ENCODE data around the gene FXYD2. TPM values are rescaled to one million over a fixed set of nuclear protein-coding genes. Genes with fewer than 3 reads are reported as not detected.

Gene FXYD2
- total and polyA plus RNA-seq, 9 of the 15 experiments (the other 6 are each of a cell fraction or from before 2014, with no cell fraction given): not detected

GRCh38 chr11:117814766-117815261 lies 9.7 kb downstream of the FXYD2 start:
- H3K4me1 ChIP-seq (replicated peaks in 1 of 2; ENCODE audit: control insufficient read depth in 2 of 2, insufficient read depth in 2 of 2, low read length in 2 of 2): peaks cover under 1 to 26% of the 10 kb centered on the region in 2 experiments; a peak in 4 of 5 replicates
- H3K4me2 ChIP-seq (ENCODE audit: insufficient read depth, low read length): no peak overlapping the region
- FAIRE-seq: no peak

DNA sequence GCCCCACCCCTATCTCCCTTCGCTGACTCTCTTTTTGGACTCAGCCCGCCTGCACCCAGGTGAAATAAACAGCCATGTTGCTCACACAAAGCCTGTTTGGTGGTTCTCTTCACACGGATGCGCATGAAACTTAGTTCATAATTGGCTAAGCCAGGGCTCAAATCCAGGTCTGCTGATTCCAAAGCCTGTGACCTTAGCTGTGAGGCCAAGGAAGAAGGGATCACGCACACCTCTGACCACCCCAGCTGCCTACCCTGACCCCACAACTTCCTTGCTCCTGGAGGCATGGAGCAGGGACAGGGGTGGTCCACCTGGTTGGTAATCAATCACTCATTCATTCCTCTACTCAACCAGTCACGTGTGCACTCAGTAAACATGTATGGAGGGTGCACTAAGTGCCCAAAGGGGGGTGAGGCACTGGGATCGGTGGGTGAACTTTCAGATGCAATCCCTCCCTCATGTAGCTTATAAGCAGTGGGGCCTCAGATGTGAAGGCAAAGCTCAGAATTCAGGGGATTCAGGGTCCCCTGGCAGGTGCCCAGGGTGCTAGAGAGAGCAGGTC lies 10.3 kb downstream of the FXYD2 start:
- no peak for FAIRE-seq
- Histone ChIP-seq H3K9ac (ENCODE audit: insufficient read depth in 1 of 2, low read depth in 2 of 2, low read length in 2 of 2) (peak overlapping the region in 1 of 2 experiments; percentile 48; a peak in 1 of 4 replicates), H3K27ac (ENCODE audit: extremely low read depth, low read depth, low read length) (no peak overlapping the region), H3K36me3 (ENCODE audit: control insufficient read depth, insufficient read depth, low read length) (no peaks in the 10 kb centered on the region), H2AFZ (ENCODE audit: low read depth, low read length) (no peak overlapping the region), H3K4me1 (replicated peaks in 1 of 2; ENCODE audit: control insufficient read depth in 2 of 2, insufficient read depth in 2 of 2, low read length in 2 of 2) (peaks cover 5 to 29% of the 10 kb centered on the region in 2 experiments; a peak in 4 of 5 replicates), H3K79me2 (ENCODE audit: control insufficient read depth, insufficient read depth, low read length) (no peaks in the 10 kb centered on the region), H3K9me1 (ENCODE audit: control insufficient read depth, insufficient read depth, low read length) (peaks cover 2% of the 10 kb centered on the region), H3K4me3 (no peak overlapping the region), H3K27me3 (ENCODE audit: control insufficient read depth in 2 of 2, insufficient read depth in 2 of 2, low read length in 2 of 2) (peaks cover 0 to 5% of the 10 kb centered on the region in 2 experiments; a peak in 2 of 5 replicates), H3K9me3 (replicated peaks; ENCODE audit: control insufficient read depth, insufficient read depth, low read depth, low read length) (no peaks in the 10 kb centered on the region), H4K20me1 (replicated peaks; ENCODE audit: control insufficient read depth, insufficient read depth, low read length) (no peaks in the 10 kb centered on the region; the same call in 1 of the 2 replicates), H3K4me2 (ENCODE audit: insufficient read depth, low read length) (no peak overlapping the region)
- ATAC-seq: no peak
- CTCF ChIA-PET (ENCODE audit: low intra/inter-chr PET ratio): no interaction called here
- intact Hi-C loops (cut with micrococcal nuclease): no loop called here
- POLR2A ChIA-PET: interaction anchor here (0.6 kb wide), 1 partner anchor 82 kb away, joined by 3 read pairs; no protein-coding TSS in a partner anchor
- BruUV-seq (replicated peaks): no TSS peak
- 34% methylated on average over 4 of the region's 7 CpGs for WGBS (ENCODE audit: insufficient coverage, low coverage, missing lambda C conversion rate)
- in situ Hi-C loops (cut with MboI): no loop called here
- DNase-seq (ENCODE audit: extremely low read depth in 1 of 4, low spot score in 3 of 4): no peak
- TF ChIP-seq, protein P1, sequence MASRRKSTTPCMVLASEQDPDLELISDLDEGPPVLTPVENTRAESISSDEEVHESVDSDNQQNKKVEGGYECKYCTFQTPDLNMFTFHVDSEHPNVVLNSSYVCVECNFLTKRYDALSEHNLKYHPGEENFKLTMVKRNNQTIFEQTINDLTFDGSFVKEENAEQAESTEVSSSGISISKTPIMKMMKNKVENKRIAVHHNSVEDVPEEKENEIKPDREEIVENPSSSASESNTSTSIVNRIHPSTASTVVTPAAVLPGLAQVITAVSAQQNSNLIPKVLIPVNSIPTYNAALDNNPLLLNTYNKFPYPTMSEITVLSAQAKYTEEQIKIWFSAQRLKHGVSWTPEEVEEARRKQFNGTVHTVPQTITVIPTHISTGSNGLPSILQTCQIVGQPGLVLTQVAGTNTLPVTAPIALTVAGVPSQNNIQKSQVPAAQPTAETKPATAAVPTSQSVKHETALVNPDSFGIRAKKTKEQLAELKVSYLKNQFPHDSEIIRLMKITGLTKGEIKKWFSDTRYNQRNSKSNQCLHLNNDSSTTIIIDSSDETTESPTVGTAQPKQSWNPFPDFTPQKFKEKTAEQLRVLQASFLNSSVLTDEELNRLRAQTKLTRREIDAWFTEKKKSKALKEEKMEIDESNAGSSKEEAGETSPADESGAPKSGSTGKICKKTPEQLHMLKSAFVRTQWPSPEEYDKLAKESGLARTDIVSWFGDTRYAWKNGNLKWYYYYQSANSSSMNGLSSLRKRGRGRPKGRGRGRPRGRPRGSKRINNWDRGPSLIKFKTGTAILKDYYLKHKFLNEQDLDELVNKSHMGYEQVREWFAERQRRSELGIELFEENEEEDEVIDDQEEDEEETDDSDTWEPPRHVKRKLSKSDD (conservative IDR thresholded peaks at IDR 0.05; ENCODE audit: low read length): no peak
- TF ChIP-seq SIRT6 (IDR thresholded peaks at IDR 0.05; ENCODE audit: low read depth, low read length) (no peak), RUNX1 (IDR thresholded peaks at IDR 0.05; ENCODE audit: low read depth) (no peak), BDP1 (IDR thresholded peaks at IDR 0.05; ENCODE audit: insufficient read depth, insufficient read length) (no peak), BCL6 (CRISPR knock-in tag; IDR thresholded peaks at IDR 0.05) (no peak), MITF (IDR thresholded peaks at IDR 0.05) (no peak)
- TF ChIP-seq, protein P2, sequence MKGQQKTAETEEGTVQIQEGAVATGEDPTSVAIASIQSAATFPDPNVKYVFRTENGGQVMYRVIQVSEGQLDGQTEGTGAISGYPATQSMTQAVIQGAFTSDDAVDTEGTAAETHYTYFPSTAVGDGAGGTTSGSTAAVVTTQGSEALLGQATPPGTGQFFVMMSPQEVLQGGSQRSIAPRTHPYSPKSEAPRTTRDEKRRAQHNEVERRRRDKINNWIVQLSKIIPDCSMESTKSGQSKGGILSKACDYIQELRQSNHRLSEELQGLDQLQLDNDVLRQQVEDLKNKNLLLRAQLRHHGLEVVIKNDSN (CRISPR knock-in tag; IDR thresholded peaks at IDR 0.05): peak; percentile 51; the same call in 1 of the 2 replicates

More at GRCh38 chr11:117814766-117815261, 9.7 kb downstream of the FXYD2 start:
- DNase-seq (ENCODE audit: extremely low read depth in 1 of 4, low spot score in 3 of 4) (peak in 1 of 4 experiments; percentile 15), ATAC-seq (no peak)
- Histone ChIP-seq H4K20me1 (replicated peaks; ENCODE audit: control insufficient read depth, insufficient read depth, low read length) (no peaks in the 10 kb centered on the region; the same call in 1 of the 2 replicates), H3K4me3 (no peak overlapping the region), H3K36me3 (ENCODE audit: control insufficient read depth, insufficient read depth, low read length) (no peaks in the 10 kb centered on the region), H3K79me2 (ENCODE audit: control insufficient read depth, insufficient read depth, low read length) (no peaks in the 10 kb centered on the region), H3K27me3 (ENCODE audit: control insufficient read depth in 2 of 2, insufficient read depth in 2 of 2, low read length in 2 of 2) (peaks cover 0 to 1% of the 10 kb centered on the region in 2 experiments; a peak in 2 of 5 replicates), H3K27ac (ENCODE audit: extremely low read depth, low read depth, low read length) (no peak overlapping the region), H2AFZ (ENCODE audit: low read depth, low read length) (no peak overlapping the region), H3K9me3 (replicated peaks; ENCODE audit: control insufficient read depth, insufficient read depth, low read depth, low read length) (no peaks in the 10 kb centered on the region), H3K9ac (ENCODE audit: insufficient read depth in 1 of 2, low read depth in 2 of 2, low read length in 2 of 2) (peak overlapping the region in 1 of 2 experiments; percentile 48; a peak in 1 of 4 replicates), H3K9me1 (ENCODE audit: control insufficient read depth, insufficient read depth, low read length) (peaks cover 2% of the 10 kb centered on the region)
- ChIA-PET CTCF (ENCODE audit: low intra/inter-chr PET ratio) (no interaction called here), POLR2A (interaction anchor here (0.6 kb wide), 2 partner anchors 83 to 246 kb away, joined by 3 read pairs; no protein-coding TSS in a partner anchor)
- TF ChIP-seq NFIC (IDR thresholded peaks at IDR 0.05) (peak; percentile 90), NR2C1 (IDR thresholded peaks at IDR 0.05) (no peak), NR2C1 (tag; IDR thresholded peaks at IDR 0.05) (no peak)
- BruUV-seq (replicated peaks): no TSS peak
- intact Hi-C loops (cut with micrococcal nuclease): loop anchor here (5.0 kb wide), 1 partner anchor 92 kb away; no protein-coding TSS in a partner anchor
- WGBS (ENCODE audit: insufficient coverage, low coverage, missing lambda C conversion rate): 29% methylated on average over 14 of the region's 14 CpGs
- in situ Hi-C loops (cut with MboI): no loop called here
